Left lobe of liver (tissue), 2 donors: Measurements from ENCODE around the gene CLTA. TPM values are rescaled to one million over a fixed set of nuclear protein-coding genes. Genes with fewer than 3 reads are reported as not detected.
"Not testable (repeated sequence)": the region's sequence is repeated elsewhere in the genome, so short reads cannot be mapped to it uniquely, and the experiment has no call there.

ENCODE experiments used
- ATAC-seq: fragments of 200-7000 bp; cut with Tn5 transposase; one replicate; pipeline ENCODE4 v1.9.1; 2020; ENCODE audit warnings: mild to moderate bottlenecking, moderate library complexity
- DNase-seq: peaks from one replicate; pipeline ENCODE4 v3.0.0-alpha.2; 2020; ENCODE audit warnings: low spot score
- total RNA-seq: library from RNA; stranded (reverse); gene quantifications from one replicate; pipeline ENCODE4 v1.2.1, GENCODE V29; 2021
- donor health status: DM: no; HTN: no; CAD: no; lungs with moderate emphysema.
- donor health status: DM: no; HTN: yes; CAD: no.

Gene CLTA
- total RNA-seq, 1 donor from 2014 or later = 61.8 TPM

DNA sequence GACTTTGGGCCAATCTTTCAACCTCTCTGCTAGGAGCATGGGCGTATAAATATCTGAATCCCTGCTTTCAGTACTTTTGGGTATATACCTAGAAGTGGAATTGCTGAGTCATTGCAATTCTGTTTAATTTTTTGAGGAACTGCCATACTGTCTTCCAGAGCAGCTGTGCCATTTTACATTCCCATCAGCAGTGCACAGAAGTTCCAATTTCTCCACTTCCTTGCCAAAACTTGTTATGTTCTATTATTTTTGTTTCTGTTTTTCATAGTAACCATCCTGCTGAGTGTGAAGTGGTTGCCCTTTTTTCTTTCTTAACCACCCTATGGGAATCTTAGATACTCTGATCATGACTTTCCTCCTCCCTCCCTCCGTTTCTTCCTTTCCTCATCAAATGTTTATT, 32.6 kb upstream of the CLTA start:
- ATAC-seq (no peak), DNase-seq (no peak)

DNA sequence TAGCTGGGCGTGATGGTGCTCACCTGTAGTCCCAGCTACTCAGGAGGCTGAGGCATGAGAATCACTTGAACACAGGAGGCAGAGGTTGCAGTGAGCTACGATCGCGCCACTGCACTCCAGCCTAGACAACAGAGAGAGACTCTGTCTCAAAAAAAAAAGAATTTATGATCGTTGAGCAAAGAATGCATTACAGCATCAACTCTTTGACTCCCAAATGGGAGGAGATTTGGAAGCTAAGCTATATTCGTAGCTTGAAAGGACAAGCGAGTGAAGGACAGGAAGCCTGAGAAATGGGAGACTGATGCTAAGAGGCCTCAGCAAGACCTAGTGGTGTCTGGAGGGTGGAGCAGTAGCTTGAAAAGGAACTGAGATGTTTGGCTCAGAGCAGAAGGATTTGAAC, 31.8 kb upstream of the CLTA start:
- DNase-seq = no peak
- ATAC-seq = no peak

DNA sequence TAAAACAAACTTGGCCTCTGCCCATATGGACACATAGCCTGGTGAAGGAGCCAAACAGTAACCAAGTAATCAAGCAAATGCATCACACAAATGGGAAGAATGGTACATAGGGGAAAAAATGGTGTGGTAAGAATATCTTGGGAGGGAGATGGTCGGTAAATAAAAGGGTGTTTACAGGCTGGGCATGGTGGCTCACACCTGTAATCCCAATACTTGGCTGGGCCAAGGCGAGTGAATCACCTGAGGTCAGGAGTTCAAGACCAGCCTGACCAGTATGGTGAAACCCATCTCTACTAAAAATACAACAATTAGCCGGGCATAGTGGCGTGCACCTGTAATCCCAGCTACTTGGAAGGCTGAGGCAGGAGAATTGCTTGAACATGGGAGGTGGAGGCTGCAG, 31.2 kb upstream of the CLTA start:
- ATAC-seq, DNase-seq: not testable (repeated sequence)

DNA sequence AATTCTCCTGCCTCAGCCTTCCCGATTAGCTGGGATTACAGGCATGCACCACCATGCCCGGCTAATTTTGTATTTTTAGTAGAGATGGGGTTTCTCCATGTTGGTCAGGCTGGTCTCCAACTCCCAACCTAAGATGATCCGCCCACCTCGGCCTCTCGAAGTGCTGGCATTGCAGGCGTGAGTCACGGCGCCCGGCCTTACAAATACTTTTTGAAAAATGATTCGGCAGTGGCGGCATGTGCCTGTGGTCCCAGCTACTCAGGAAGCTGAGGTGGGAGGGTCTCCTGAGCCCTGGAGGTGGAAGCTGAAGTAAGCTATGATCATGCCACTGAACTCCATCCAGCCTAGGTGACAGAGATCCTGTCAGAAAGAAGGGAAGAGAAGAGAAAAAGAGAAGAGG, 30.6 kb upstream of the CLTA start:
- ATAC-seq, DNase-seq: not testable (repeated sequence)

DNA sequence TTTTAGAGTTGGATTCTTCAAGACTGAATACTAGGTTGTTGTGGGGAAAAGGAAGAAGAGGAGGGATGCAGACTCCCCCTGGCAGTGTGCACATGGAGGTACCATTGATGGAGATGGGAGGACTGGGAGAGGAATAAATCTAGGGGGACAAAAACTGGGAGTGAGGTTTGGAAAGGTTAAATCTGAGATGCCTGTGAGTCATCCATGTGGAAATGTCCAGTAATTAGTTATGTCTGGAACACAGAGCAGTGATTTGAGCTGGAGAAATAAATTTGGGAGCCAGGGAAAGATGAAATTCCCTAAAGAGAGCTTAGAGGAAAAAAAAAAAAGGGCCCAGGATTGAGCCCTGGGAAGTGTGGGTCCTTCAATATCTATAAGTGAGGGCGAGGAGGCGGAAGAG, 29.5 kb upstream of the CLTA start:
- no peak for ATAC-seq
- DNase-seq = no peak

DNA sequence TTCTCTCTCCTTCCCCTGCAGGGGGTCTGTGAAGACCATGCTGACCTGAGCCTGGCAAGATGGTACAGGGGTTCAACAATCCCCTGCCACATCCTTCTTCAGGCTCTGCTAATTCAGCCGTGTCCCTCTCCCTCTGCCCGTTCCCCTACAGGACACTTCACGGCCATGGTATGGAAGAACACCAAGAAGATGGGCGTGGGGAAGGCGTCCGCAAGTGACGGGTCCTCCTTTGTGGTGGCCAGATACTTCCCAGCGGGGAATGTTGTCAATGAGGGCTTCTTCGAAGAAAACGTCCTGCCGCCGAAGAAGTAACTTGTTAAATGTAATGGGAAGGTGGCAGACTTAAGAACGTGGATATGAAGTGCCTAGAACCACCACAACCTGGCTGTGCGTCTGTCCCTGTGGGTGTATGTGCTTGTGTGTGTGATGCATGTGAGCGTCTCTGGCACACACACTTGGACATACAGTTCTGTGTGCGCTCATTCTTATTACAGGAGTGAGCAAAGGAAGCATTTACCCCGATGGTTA, 28.4 kb upstream of the CLTA start:
- ATAC-seq (no peak), DNase-seq (no peak)

DNA sequence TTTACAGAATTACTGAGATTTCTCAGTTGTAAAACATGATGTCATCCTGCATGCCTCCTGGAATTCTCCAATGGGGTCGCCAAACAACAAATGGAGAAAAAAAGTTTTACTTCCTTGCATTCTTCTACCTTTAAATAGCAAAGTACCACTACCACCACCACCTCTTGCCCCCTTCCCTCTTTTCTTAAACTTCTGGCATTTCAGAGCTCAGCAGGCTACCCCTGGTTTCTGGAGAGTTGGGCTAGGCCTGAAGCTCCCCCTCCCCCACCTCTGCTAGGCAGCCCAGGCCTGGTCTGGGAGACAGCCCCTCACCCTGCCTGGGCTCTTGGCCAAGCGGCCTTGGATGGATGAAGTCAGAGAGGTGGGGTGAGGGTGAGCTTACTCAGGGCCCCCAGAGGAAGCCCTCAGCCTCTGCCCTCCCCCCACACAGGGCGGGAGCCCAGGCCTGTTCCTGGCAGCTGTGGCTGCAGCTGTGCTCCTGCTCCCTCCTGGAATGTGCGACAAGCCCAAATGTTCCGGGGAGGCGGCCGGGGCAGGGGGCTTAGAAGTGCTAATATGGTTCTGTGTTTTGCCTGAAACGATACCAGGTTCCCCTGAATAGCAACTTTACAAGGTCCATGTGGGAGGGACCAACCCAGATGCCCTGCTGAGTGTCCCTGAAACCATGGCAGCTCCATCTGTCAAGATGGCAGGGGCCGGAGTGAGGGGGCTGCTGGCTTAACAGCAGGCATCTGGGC, 27.5 kb upstream of the CLTA start:
- ATAC-seq (no peak), DNase-seq (no peak)

DNA sequence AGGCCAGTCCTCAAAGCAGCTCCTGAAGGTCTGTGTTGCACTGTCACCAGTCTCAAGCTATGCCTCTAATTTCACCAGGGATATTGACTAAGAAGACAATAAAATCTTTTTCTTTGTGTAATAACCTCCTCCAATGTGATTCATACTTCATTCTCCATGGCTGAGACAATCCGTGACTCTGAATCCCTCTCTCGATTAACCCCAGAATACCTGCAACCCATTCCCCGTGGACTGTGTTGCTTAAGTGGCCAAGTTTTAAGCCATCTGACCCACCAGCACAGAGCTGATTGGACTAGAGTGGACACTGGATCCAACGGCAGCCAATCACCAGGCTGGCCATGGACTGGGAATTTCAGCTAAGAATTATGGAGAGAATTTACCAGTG, 26.9 kb upstream of the CLTA start:
- DNase-seq = no peak

DNA sequence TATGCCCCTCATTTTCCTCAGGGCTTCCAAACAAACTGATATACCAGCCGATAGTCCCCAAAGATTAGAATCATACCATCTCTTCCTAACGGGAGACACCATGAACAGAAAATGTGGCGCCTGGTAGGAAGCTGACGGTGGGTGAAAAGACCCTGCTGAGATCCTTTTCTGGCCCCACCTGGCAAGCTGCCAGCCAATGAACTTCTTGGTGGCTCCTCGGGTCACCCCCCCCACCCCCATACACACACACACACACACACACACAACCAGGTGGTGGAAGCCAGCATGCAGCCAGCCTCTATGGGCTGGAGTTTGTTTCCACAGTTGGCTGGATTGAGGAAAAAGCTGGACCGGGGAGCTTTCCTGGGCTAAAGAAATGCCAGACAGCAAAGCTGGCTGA, 26.3 kb upstream of the CLTA start:
- DNase-seq (no peak), ATAC-seq (no peak)

More for the DNA sequence above, 26.9 kb upstream of the CLTA start:
- ATAC-seq = no peak

DNA sequence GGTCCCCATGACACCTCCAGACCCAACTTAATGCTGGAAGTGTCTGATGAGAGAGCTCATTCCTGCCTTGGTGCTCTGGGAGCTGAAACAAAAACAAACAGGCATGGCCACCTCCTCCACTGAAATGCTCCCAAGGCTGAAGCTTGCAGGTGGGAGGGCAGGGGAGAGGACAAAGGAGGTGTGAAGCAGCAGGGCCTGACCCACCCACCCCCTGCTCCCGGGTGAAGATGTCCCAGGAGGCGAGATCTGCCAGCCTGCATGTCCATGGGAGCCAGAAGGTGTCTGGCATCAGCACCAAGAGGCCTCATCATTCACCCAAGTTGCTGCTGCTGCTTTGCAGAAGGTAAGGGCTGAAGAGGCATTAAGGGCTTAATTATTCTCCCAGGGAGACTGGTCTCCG, 25.7 kb upstream of the CLTA start:
- ATAC-seq (no peak), DNase-seq (no peak)

DNA sequence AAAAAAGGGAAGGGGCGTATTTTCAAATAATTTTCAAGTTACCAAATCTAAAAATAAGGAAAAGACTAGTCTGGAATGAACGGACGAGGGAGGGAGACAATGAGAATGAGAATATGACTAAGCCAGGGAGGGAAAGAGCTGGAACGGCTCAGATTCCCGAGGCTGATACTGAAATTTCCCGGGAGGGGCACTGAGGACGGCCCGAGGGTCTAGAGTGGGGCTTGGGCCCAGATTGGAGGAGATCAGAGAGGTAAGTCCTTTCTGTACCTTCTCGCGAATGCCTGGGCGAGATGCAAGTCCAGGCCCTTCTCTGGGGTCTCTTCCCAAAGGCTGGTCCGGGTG, 24.9 kb upstream of the CLTA start:
- ATAC-seq = no peak

DNA sequence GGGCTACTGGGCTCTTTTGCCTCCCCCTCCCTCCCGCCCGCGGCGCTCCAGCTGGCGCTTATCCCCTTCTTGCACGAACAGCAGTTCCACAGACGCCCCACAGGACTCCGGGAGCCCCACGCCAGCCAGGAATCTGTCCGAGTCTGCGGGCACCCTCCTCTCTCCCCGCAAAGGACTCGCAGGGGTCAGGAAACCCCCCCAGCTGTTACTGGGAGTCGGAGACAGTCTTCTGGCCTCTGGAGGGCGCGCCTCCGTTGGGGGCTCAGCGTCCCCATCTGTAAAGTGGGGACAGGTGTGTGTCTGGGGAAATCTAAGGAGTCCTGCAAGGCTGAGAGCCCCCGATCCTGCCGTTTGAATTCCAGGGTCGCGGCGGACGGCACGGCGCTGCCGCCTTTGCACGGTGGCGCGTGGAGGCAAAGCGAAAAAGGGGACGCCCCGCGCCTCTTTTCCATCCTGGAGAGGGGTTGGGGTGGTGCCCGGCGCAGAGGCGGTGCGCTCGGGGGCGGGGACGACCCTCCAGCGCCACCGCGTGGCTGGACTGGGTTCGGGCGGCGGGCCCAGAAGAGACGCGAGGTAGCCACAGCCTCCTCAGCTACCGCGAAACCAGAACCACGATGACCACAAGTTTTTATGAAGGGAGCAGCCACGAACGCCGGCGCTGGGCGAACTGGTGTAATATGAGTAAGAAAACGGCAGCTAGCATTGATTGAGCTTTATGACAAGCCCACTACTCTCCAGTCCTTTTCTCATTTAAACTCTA, 24.4 kb upstream of the CLTA start:
- ATAC-seq (peak; percentile 100), DNase-seq (peak; percentile 83)

More for the DNA sequence above, 24.9 kb upstream of the CLTA start:
- DNase-seq = no peak

DNA sequence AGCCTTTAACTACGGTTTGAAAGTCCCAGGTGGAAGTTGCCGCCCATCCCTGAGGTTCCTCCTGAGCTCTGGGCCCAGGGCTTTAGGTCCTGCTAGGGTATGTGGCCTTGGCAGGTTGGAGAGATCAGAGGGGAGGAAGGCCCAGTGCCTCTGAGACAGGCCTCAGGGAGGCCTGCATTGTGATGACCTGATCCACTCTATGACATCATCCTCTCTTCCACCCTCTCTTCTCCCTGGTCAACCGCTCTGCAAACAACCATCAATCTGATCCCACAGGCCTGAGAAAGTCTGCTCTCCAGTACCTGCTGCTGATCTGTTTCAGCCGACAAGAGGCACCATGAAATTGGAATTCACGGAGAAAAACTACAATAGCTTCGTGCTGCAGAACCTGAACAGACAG, 21.6 kb upstream of the CLTA start, which contains the start of gene CCIN:
TSS of gene CCIN (plus strand) at position 223 of the 400 bp plus-strand sequence. CDS start at position 338, 115 bp downstream.
- no peak for ATAC-seq
- DNase-seq = no peak

DNA sequence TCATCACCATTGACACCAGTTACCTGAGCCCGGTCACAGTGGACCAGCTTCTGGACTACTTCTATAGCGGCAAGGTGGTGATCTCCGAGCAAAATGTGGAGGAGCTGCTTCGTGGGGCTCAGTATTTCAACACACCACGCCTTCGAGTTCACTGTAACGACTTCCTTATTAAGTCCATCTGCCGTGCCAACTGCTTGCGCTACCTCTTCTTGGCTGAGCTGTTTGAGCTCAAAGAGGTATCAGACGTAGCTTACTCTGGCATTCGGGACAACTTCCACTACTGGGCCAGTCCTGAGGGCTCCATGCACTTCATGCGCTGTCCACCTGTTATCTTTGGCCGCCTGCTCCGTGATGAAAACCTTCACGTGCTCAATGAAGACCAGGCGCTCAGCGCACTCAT, 21.0 kb upstream of the CLTA start:
- no peak for DNase-seq

DNA sequence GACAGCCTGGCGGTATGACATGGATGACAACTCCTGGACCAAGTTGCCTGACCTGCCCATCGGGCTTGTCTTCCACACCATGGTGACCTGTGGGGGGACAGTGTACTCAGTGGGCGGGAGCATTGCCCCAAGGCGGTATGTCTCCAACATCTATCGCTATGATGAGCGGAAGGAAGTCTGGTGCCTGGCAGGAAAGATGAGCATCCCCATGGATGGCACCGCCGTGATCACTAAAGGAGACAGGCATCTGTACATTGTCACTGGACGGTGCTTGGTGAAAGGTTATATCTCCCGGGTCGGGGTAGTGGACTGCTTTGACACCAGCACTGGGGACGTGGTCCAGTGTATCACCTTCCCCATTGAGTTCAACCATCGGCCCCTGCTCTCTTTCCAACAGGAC, 20.2 kb upstream of the CLTA start:
- DNase-seq = no peak
- no peak for ATAC-seq

More for the DNA sequence above, 21.0 kb upstream of the CLTA start:
- no peak for ATAC-seq

DNA sequence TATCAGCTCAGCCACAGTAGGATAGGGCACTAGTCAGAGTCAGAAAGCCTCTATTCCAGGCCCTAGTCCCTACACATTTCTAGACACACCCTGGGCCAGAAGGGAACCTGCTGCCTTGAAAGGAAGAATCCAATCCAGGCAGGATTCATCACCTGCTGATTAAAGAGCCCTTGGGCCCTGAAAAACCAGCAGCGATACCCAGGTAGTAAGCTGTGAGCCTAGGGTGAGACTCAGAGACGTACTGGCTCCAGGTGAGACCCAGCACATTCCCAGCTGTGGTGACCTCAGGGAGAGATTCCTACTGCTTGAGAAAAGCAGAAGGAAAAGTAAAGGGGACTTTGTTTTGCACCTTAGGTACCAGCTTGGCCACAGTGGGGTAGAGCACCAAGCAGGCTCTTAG, 16.9 kb upstream of the CLTA start:
- ATAC-seq (no peak), DNase-seq (no peak)

DNA sequence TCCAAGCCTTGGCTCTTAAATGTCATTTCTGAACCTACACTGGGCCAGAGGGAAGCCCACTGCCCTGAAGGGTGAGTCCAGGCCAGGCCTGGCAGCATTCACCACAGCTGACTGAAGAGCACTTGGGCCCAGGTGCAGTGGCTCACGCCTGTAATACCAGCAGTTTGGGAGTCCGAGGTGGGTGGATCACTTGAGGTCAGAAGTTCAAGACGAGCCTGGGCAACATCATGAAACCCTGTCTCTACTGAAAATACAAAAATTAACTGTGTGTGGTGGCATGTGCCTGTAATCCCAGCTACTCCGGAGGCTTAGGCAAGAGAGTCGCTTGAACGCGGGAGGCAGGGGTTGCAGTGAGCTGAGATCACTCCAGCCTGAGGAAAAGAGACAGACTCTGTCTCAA, 16.4 kb upstream of the CLTA start:
- ATAC-seq = no peak
- no peak for DNase-seq

DNA sequence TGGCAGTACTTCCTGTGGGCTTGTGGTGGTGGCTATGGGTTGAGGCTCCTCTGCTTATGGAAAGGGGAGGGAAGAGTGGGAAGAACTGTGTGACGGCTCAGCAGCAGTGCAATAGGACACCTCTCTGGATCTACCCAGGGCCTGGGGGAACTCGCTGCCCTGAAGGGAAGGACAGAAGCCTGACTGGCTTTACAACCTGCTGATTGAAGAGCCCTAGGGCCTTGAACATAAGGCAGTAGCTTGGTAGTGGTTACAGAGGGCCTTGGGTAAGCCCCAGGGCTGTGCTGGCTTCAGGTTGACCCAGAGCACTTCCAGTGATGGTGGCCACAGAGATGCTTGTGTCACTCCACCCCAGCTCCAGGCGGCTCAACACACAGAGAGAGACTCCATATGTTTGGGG, 16.0 kb upstream of the CLTA start:
- DNase-seq = no peak
- no peak for ATAC-seq

DNA sequence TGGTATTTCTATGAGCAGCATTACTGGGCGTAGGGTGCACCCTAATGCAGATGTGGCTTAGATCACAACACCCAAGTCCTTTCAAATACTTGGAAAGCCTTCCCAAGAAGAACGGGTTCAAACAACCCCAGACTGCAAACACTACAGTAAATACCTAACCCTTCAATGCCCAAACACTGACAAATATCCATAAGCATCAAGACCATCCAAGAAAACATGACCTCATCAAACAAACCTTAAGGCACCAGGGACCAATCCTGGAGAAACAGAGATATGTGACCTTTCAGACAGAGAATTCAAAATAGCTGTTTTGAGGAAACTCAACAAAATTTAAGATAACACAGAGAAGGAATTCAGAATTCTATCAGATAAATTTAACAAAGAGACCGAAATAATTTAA, 15.5 kb upstream of the CLTA start:
- DNase-seq = not testable (repeated sequence)

DNA sequence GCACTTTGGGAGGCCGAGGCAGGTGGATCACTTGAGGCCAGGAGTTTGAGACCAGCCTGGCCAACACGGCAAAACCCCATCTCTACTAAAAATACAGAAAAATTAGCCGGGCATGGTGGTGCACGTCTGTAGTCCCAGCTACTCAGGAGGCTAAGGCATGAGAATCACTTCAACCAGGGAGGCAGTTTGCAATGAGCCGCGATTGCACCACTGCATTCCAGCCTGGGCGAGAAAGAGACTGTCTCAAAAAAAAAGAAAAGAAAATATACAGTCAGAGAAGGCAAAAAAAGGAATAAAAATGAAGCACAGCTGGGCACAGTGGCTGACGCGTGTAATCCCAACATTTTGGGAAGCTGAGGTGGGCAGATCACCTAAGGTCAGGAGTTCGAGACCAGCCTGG, 14.2 kb upstream of the CLTA start:
- DNase-seq, ATAC-seq: not testable (repeated sequence)

More for the DNA sequence above, 15.5 kb upstream of the CLTA start:
- not testable (repeated sequence) for ATAC-seq

DNA sequence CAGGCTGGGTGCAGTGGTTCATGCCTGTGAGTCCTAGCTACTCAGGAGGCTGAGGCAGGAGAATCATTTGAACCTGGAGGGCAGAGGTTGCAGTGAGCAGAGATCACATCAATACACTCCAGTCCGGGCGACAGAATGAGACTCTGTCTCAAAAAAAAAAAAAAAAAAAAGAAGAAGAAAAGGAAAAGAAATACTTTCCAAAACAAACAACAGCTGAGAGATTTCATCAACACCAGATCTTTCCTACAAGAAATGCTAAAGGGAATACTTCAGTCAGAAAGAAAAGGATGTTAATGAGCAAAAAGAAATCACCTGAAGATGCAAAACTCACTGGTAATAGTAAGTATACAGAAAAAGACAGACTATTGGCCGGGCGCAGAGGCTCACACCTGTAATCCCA, 13.2 kb upstream of the CLTA start:
- ATAC-seq = no peak

DNA sequence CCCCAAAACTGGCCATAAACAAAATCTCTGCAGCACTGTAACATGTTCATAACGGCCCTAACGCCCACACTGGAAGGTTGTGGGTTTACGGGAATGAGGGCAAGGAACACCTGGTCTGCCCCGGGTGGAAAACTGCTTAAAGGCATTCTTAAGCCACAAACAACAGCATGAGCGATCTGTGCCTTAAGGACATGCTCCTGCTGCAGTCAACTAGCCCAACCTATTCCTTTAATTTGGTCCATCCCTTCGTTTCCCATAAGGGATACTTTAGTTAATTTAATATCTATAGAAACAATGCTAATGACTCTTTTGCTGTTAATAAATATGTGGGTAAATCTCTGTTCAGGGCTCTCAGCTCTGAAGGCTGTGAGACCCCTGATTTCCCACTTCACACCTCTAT, 10.5 kb upstream of the CLTA start:
- DNase-seq, ATAC-seq: not testable (repeated sequence)

More for the DNA sequence above, 13.2 kb upstream of the CLTA start:
- no peak for DNase-seq
